HG03025 (cell line): Measurements from ENCODE around the gene DDX54.
"Not testable (repeated sequence)": the region's sequence is repeated elsewhere in the genome, so short reads cannot be mapped to it uniquely, and the experiment has no call there.

Experiments used
- ATAC-seq: cut with Tn5 transposase; IDR thresholded peaks from one replicate; pipeline ENCODE4 v1.9.1; 2021; ENCODE audit warnings: mild to moderate bottlenecking, moderate library complexity; ENCODE audit not compliant: unreplicated experiment, low FRiP score

DDX54 gene

GRCh38 chr12:113143959-113144358, 41.3 kb downstream of the DDX54 start:
- ATAC-seq, result no peak

DNA sequence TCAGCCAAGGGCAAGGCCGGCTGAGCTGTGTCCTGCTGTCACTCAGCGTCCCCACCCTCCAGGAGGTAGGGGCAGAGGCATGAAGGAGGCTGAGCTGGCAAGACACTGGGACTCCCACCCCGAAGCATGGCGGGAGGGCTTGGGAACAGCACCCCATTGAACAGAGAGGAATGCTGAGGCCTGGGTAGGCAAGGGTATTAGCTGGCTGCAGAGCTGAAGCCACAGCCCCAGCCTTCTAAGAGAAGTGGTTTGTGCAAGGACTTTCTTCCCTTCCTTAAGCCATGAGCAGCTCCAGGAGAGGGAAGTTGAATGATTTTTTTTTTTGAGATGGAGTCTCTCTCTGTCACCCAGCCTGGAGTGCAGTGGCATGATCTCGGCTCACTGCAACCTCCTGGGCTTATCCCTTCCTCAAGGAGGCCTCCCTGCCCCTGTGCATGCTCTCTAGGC, 42.4 kb downstream of the DDX54 start:
- ATAC-seq, result no peak

DNA sequence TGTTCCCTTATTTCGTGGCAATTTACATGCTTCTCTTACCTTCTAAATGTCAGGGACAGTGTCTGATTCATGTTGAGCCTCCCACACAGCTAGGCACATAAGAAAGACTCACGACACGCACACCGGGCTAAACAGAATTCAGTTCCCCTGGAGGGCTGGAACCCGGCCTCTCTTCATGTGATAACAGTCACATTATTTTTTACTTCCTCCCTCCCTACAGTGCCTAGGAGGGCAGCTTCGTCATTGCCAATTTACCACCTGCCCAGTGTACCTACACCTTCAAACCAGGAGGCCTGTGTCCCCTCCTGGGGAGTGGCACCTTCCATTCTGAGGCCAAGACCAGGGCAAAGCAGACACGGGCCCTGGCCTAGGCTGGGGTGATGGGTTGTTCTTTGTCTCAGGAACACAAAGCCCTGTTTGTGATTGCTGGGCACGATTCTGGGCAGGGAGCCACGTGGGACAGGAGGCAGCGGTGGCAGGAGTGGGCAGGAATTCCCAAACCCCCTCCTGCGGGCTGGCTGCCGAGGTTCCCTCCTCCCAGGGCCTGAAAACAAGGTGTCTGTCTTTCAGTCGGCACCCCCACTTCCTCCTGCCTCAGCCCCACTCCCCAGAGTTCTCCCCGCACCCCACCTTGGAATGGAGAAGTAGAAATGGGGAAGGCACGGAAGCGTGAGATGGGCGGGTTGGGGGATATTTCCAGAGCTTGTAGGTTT, 42.9 kb downstream of the DDX54 start:
- no peak for ATAC-seq

- not testable (repeated sequence) for ATAC-seq
Measured at GRCh38 chr12:113141716-113142115, 43.6 kb downstream of the DDX54 start.

DNA sequence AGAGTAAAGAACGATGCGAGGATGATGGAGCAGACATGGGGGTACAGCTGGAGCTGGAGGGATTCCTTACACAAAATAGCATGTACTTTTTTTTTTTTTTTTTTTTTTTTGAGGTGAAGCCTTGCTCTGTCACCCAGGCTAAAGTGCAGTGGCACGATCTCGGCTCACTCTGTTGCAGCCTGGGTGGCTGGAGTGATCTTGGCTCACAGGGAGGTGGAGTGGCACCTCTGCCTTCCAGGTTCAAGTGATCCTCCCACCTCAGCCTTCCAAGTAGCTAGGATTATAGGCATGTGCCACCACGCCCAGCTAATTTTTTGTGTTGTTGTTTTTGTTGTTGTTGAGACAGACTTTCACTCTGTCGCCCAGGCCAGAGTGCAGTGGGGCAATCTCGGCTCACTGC, 44.6 kb downstream of the DDX54 start:
- no peak for ATAC-seq

GRCh38 chr12:113138826-113139225, 46.5 kb downstream of the DDX54 start:
- no peak for ATAC-seq

DNA sequence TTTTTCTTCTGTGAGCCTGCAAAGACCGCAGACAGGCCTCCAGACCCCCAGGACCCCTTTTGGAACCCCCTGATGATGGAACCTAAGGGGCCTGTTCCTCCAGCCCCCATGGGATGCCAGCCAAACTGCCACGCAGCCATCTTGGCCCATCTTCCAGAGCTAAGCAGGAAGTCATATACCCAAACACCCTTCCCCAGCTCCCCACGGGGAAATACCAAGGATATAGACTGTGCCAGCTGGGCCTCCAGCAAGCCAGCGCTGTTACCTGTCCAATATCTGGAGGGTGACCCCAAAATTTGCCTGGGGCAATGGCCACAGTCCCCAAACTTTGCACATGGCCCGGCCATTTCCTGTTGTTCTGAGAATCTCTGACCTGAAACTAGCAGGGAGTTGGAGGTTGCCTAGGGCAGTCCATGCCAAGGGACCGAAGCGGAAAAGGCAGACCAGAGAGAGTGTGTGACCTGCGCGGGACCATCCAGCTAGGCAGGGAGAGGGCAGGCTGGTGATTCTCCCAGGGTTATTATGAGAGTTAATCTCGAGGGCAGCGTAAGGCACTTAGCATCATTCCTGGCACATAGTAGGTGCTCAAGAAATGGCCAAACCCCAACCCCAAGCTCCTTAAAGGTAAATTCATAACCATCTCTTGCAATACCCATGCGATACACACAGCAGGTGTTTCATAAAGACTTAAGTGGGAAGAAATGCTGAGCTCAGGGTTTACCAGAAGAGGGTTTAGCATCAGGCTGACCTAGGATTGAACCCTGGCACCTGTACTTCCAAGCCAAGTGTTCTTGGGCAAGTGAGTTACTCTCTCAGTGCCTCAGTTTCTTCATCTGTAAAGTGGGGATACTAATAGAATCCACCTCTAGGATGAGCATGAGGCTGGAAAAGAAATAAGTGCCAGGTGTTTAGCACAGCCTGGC, 47.2 kb downstream of the DDX54 start:
- ATAC-seq, result no peak

GRCh38 chr12:113136990-113137511, 48.2 kb downstream of the DDX54 start:
- ATAC-seq, result no peak

DNA sequence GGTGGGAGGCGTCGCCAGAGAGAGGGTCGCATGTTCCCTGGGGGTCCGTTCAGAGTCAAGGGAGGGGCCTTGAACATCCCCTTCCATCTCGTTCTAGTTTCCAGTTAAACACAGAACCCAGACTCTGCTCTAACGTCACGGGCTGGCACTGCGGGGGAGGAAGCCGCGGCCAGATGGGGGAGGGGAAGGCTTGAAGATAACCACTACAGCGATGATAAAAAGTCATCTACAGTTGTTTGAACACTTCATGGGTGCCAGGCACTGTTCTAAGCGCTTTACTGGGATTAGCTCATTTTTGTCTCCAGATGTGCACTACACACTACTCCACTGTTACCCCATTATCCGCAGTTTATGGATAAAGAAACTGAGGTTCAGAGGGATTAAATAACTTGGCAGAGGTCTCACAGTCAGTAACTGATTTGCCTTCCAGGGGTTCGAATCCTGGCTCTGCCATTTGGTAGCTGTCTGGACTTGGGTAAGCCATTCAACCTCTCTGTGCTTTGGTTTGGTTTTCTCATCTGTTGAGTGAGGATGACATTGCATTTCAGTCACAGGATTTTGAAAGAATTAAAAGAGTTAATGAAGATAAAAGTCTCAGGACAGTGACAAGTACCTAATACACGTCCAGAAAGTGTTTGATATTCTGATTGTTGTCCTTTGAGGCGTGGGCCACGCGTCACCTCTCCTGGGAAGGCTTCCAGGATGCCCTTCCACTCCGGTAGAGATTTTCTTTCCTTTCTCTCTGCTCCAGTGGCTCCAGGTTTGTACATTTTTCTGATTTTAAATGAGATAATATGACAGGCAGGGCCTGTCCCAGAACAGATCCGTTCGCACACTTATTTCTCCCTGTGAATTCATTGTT, 48.9 kb downstream of the DDX54 start:
- no peak for ATAC-seq

DNA sequence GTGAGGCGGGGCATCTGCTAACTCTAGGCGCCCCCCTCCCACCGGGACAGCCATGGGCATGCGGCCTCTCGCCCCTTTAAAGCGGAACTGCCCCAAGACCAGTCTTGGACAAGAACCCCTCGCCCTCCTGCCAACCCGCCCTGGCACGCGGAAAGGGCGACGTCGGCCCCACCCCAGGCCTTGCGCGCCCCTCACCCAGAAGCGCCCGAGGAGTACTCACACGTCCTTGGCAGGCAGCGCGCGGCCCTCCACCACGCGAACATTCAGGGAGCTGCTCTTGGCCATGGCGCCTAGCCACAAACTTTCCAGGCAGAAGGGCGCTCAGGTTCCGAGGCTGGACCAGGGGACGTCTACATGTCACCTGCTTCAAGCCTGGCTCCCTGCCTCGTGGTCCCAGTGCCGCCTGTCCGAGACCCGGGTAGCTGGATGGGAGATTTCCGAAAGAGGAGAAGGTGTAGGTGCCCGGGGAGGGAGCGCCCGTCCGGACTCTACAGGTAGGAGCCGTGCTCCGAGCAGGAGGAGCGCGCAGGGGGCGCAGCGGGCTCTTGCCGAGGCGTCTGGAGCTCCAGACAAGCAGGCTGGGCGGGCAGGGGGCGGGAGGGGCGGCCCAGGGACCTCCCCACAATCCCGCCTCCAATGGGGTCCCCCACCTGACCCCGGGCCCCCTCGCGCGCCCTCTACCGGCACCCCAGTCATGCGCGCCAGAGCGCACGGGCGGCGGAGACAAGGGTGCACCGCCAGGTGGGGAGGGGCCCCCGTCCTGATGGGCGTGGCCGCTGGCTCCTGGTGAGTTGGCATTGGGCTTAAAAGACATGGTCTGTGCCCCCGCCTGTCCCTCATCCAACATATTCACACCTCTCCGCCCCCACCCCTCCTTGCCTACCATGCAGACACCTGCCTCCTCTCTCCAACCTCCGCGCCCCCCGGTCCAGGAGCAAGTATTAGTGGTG, 49.8 kb downstream of the DDX54 start, which contains the start of gene RASAL1:
Gene RASAL1, minus strand, starts transcription at position 584 of the 950 bp plus-strand sequence. Its CDS starts 299 bp downstream, at position 285.
- no peak for ATAC-seq

DNA sequence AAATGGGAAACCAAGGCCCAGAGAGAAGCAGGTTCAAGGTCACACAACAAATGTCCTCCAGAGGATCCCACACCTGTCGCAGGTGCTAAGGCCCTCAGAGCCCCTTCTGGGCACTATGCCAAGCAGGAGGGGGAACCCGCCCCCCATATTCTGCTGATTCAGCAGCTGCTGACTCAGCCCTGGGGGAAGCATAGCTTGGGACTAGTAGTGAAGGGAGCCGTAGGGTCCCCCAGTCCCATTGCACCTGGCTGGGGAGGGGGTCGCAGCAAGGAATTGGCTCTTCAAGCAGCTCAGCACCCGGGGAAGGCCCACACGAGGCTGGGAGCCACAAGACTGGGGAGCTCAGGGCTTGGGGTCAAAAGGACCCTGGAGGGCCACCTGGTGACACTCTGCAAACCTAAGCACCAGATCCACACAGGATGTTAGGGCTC, 50.7 kb downstream of the DDX54 start:
- ATAC-seq, result no peak

DNA sequence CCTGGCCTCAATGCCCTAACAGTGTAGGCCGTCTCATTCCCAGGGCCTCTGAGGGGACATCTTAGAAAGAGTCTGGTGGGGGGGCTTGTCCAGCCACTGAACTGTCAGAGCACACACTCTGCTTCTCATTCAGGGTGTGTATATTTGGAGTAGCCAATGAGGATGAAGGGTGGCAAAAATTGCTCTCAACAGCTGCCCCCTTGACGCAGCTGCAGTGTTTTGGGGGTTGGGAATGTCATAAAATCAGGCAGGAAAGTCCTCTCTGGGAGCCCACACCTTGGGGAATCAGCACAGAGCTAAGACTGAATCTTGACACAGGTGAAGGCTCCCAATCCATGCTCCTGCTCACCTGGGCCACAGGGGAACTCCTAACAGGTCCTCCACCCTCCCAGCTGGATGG, 51.2 kb downstream of the DDX54 start:
- ATAC-seq, result no peak

DNA sequence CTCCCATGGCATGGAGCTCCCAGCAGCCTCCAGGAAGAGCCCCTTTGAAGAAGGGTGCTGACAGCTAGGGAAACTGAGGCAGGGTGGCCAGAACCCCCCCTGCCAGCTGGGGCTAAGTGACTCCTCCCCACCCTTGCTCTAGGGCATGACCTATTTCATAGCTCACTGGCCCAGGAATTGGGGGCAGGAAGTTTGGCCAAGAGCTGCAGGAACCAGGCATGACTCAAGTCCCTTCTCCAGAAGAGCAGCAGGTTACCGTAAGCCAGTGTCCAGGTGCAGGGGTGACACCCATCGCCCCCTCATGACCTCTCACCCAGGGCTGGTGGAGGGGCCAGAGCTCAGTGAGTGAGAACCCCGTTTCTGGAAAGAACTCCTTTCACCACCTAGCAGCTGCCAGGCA, 51.6 kb downstream of the DDX54 start:
- no peak for ATAC-seq

GRCh38 chr12:113133036-113133435, 52.2 kb downstream of the DDX54 start:
- no peak for ATAC-seq

- no peak for ATAC-seq
Measured at GRCh38 chr12:113131556-113131955, 53.7 kb downstream of the DDX54 start.

- ATAC-seq, result no peak
Measured at GRCh38 chr12:113130457-113131135, 54.7 kb downstream of the DDX54 start.

- no peak for ATAC-seq
Measured at GRCh38 chr12:113129664-113130456, 55.4 kb downstream of the DDX54 start.
